GM18508 (cell line): ENCODE measurements around the gene FIGN.

Experiments used
- ATAC-seq: cut with Tn5 transposase; IDR thresholded peaks from one replicate; pipeline ENCODE4 v1.9.1; 2021; ENCODE audit warnings: moderate number of reproducible peaks; ENCODE audit not compliant: insufficient read depth, unreplicated experiment

FIGN gene

GRCh38 chr2:163591461-163591860, 144.3 kb downstream of the FIGN start:
- ATAC-seq: no peak

- ATAC-seq: no peak
These were observed 155.1 kb downstream of the FIGN start for GRCh38 chr2:163580757-163581156.

- no peak for ATAC-seq
These were observed 161.5 kb downstream of the FIGN start for GRCh38 chr2:163574309-163574708.

- ATAC-seq: no peak
These were observed 162.2 kb downstream of the FIGN start for GRCh38 chr2:163573652-163574051.

GRCh38 chr2:163572850-163573249, 163.0 kb downstream of the FIGN start:
- no peak for ATAC-seq

- ATAC-seq: no peak
These were observed 164.2 kb downstream of the FIGN start for GRCh38 chr2:163571423-163572102.

- no peak for ATAC-seq
These were observed 165.4 kb downstream of the FIGN start for GRCh38 chr2:163570391-163570790.

GRCh38 chr2:163565192-163565591, 170.6 kb downstream of the FIGN start:
- ATAC-seq: no peak

- no peak for ATAC-seq
These were observed 171.6 kb downstream of the FIGN start for GRCh38 chr2:163564236-163564635.

- ATAC-seq: no peak
These were observed 172.5 kb downstream of the FIGN start for GRCh38 chr2:163563336-163563735.

- no peak for ATAC-seq
These were observed 177.4 kb downstream of the FIGN start for GRCh38 chr2:163558251-163559021.

GRCh38 chr2:163556511-163556910, 179.3 kb downstream of the FIGN start:
- no peak for ATAC-seq

- no peak for ATAC-seq
These were observed 180.9 kb downstream of the FIGN start for GRCh38 chr2:163554864-163555263.

GRCh38 chr2:163553601-163554000, 182.2 kb downstream of the FIGN start:
- no peak for ATAC-seq

GRCh38 chr2:163552758-163553157, 183.1 kb downstream of the FIGN start:
- ATAC-seq: no peak

- ATAC-seq: no peak
These were observed 184.0 kb downstream of the FIGN start for GRCh38 chr2:163551616-163552373.

- no peak for ATAC-seq
These were observed 186.8 kb downstream of the FIGN start for GRCh38 chr2:163548970-163549369.
